ENCODE results near the gene NUDT6. TPM values are rescaled to one million over a fixed set of nuclear protein-coding genes. Genes with fewer than 3 reads are reported as not detected.

Gene NUDT6
- total RNA-seq, 1 donor from 2014 or later, result 9.3 TPM

DNA sequence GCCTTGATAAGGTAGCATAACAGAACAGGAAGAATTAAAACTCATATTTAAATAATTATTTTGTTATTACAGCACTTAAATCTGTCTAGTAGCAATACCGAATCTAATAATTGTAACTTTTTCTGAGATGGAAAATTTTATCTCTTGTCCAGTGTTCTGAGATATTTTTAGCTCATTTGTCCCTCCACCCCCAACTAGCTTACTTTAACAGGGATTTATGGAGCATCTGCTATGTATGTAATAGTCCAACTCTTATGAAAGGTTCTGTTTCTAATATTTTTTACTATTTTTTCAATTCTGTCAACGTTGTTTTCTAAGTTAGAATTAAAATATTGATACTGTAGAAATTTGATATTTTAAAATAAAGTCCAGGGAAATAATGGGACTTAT is 38.2 kb upstream of the NUDT6 start:
- no peak overlapping the region for H3K4me3 Mint-ChIP-seq
- no peaks in the 10 kb centered on the region for H3K27me3 Mint-ChIP-seq (ENCODE audit: low read depth)

DNA sequence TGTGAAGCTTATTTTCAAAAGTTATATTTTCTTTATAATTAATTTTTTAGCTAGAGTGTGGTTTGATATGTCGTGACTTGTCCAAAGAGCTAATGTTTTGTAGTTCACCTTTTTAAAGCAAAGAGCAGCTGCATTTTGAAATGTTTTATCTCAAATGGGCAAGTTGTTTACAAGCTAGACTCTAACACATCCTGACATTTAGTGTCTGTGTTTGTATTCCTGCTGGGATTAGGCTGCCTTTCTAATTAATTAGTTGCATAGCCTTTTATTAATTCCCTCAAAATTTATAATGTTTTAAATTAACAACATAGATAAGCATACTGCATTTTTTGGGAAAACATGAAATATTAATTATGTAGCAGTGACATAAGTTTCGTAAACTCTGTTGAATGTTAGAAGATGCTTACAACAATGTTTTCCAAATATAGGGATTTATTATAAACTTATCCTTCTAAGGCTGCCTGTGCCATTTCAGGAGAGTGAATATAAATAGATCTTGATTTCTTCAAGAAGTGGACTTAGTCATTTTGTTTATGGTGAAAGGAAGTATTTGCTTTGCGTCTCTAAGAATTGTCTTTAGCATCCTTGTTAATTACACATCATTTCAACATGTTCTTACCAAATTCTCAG is 37.7 kb upstream of the NUDT6 start:
- H3K36me3 Mint-ChIP-seq, result peaks cover 13% of the 10 kb centered on the region
- no peak overlapping the region for H3K27ac Mint-ChIP-seq
- H3K4me1 Mint-ChIP-seq, result peaks cover 2% of the 10 kb centered on the region
- H3K9me3 Mint-ChIP-seq, result no peaks in the 10 kb centered on the region
- no peak for DNase-seq (ENCODE audit: low spot score in 2 of 2, unreplicated experiment in 2 of 2)
- H3K4me3 Mint-ChIP-seq, result no peak overlapping the region
- TF ChIP-seq, protein P1, sequence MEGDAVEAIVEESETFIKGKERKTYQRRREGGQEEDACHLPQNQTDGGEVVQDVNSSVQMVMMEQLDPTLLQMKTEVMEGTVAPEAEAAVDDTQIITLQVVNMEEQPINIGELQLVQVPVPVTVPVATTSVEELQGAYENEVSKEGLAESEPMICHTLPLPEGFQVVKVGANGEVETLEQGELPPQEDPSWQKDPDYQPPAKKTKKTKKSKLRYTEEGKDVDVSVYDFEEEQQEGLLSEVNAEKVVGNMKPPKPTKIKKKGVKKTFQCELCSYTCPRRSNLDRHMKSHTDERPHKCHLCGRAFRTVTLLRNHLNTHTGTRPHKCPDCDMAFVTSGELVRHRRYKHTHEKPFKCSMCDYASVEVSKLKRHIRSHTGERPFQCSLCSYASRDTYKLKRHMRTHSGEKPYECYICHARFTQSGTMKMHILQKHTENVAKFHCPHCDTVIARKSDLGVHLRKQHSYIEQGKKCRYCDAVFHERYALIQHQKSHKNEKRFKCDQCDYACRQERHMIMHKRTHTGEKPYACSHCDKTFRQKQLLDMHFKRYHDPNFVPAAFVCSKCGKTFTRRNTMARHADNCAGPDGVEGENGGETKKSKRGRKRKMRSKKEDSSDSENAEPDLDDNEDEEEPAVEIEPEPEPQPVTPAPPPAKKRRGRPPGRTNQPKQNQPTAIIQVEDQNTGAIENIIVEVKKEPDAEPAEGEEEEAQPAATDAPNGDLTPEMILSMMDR (IDR thresholded peaks at IDR 0.05; ENCODE audit: unreplicated experiment), result no peak
- no peaks in the 10 kb centered on the region for H3K27me3 Mint-ChIP-seq (ENCODE audit: low read depth)

More for the DNA sequence above, 38.2 kb upstream of the NUDT6 start:
- peaks cover 2% of the 10 kb centered on the region for H3K4me1 Mint-ChIP-seq
- TF ChIP-seq, protein P1 (IDR thresholded peaks at IDR 0.05; ENCODE audit: unreplicated experiment), result no peak
- DNase-seq (ENCODE audit: low spot score in 2 of 2, unreplicated experiment in 2 of 2), result no peak
- no peaks in the 10 kb centered on the region for H3K9me3 Mint-ChIP-seq
- H3K27ac Mint-ChIP-seq, result no peak overlapping the region
- peaks cover 13% of the 10 kb centered on the region for H3K36me3 Mint-ChIP-seq

- Mint-ChIP-seq H3K4me3 (no peak overlapping the region), H3K36me3 (peaks cover 18% of the 10 kb centered on the region), H3K27ac (no peak overlapping the region), H3K27me3 (ENCODE audit: low read depth) (no peaks in the 10 kb centered on the region), H3K4me1 (peaks cover 2% of the 10 kb centered on the region), H3K9me3 (no peaks in the 10 kb centered on the region)
- no peak for DNase-seq (ENCODE audit: low spot score in 2 of 2, unreplicated experiment in 2 of 2)
- TF ChIP-seq, protein P1 (IDR thresholded peaks at IDR 0.05; ENCODE audit: unreplicated experiment), result no peak
These were observed 37.0 kb upstream of the NUDT6 start for GRCh38 chr4:122959441-122959840.

GRCh38 chr4:122958505-122958904 is 36.1 kb upstream of the NUDT6 start:
- H3K4me1 Mint-ChIP-seq, result peaks cover 2% of the 10 kb centered on the region
- H3K4me3 Mint-ChIP-seq, result no peak overlapping the region
- peaks cover 26% of the 10 kb centered on the region for H3K36me3 Mint-ChIP-seq
- DNase-seq (ENCODE audit: low spot score in 2 of 2, unreplicated experiment in 2 of 2), result no peak
- H3K27ac Mint-ChIP-seq, result no peak overlapping the region
- no peaks in the 10 kb centered on the region for H3K9me3 Mint-ChIP-seq
- no peaks in the 10 kb centered on the region for H3K27me3 Mint-ChIP-seq (ENCODE audit: low read depth)
- TF ChIP-seq, protein P1 (IDR thresholded peaks at IDR 0.05; ENCODE audit: unreplicated experiment), result no peak

DNA sequence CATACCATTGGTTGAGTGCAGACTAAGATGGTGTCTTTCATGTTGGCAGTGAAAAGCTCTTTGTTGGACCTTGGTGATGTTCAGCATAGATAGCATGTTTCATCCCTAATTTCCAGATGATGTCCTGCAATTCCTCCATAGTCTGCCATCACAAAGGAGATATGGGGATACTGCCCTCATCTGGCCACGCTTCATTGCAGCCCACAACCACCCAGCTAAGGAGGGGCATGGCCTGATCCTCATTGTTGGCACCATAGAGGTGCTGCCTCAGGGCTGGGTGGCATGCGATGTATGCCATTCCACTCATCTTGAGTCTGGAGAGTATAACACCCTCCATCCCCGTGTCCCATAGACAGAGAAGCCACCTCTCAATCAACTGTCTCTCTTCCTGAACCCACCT is 31.5 kb upstream of the NUDT6 start:
- Mint-ChIP-seq H3K9me3 (no peaks in the 10 kb centered on the region), H3K27ac (no peak overlapping the region), H3K27me3 (ENCODE audit: low read depth) (no peaks in the 10 kb centered on the region), H3K4me3 (no peak overlapping the region), H3K4me1 (no peaks in the 10 kb centered on the region), H3K36me3 (peaks cover 40% of the 10 kb centered on the region)
- TF ChIP-seq, protein P1 (IDR thresholded peaks at IDR 0.05; ENCODE audit: unreplicated experiment), result no peak
- no peak for DNase-seq (ENCODE audit: low spot score in 2 of 2, unreplicated experiment in 2 of 2)

GRCh38 chr4:122952028-122952427 is 29.6 kb upstream of the NUDT6 start:
- Mint-ChIP-seq H3K27me3 (ENCODE audit: low read depth) (no peaks in the 10 kb centered on the region), H3K4me1 (no peaks in the 10 kb centered on the region), H3K27ac (no peak overlapping the region), H3K36me3 (peaks cover 41% of the 10 kb centered on the region), H3K4me3 (no peak overlapping the region), H3K9me3 (no peaks in the 10 kb centered on the region)
- TF ChIP-seq, protein P1 (IDR thresholded peaks at IDR 0.05; ENCODE audit: unreplicated experiment), result no peak
- no peak for DNase-seq (ENCODE audit: low spot score in 2 of 2, unreplicated experiment in 2 of 2)

Data from mesothelial cell of epicardium (in vitro differentiated cells).